Ramos (cell line): ENCODE results near the gene OPRM1.
"Not testable (repeated sequence)": the region's sequence is repeated elsewhere in the genome, so short reads cannot be mapped to it uniquely, and the experiment has no call there.

Experiments
- in situ Hi-C: fragments of 300-500 bp; cut with MboI; formaldehyde crosslinking; loops from one replicate; pipeline ENCODE4 v1.14.3; 2022; ENCODE audit warnings: low sequenced_read_pairs; ENCODE audit not compliant: unreplicated experiment

OPRM1 gene

DNA sequence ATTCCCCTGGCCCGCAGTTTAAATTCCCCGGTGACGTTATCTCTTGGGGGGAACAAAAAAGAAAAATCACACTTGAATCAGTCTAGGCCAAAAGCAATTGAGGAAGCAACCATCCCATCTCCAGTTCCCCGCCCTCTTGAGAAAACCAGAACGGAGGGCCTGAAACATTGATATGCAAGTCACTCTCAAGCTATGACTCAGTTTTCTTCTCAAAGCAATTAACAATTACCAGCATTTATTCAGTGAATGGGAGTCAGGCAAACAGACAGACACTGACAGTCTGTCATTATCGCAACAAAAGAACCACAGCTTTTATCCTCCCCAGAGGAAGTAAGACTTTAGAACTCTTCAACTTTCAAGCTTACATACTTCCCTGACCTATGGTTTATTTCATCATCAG is 100.9 kb downstream of the OPRM1 start:
- in situ Hi-C loops: no loop called here

DNA sequence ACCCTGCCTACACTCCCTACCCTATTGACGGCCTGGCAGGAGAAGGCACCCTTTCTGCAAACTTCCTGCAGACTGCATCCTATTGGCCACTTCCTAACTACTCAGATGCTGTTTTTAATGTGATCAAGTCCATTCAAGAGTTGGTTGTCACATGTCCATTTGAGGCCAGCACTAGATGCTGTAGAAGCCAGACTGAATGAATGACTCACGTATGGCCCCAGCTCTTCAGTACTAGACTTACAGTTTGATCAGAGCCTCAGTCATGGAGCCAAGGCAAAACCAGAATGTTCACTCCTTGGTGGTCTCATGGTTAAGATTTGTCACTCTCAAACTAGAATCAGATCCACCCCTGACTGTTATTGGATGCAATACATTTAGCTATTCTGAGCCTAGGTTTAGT is 101.7 kb downstream of the OPRM1 start:
- in situ Hi-C loops: no loop called here

DNA sequence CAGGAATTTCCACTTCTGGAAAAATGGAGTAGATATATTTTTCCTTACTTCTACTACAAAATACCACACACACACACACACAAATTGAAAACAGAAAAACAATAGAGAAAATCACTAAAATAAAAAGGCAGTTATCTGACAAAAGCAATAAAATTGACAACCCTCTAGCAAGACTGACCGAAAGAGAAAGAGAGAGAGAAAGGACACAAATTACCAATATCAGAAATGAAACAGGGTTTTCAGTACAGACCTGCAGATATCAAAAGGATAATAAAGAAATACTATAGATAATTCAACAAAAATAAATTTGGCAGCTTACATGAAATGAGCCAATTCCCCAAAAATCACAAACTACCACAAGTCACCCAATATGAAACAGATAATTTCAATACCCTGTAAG is 104.7 kb downstream of the OPRM1 start:
- in situ Hi-C loops: no loop called here

- in situ Hi-C loops: no loop called here
Measured at GRCh38 chr6:154154389-154154967, 115.4 kb downstream of the OPRM1 start.

- in situ Hi-C loops: no loop called here
Measured at GRCh38 chr6:154156135-154156896, 117.3 kb downstream of the OPRM1 start.

GRCh38 chr6:154157082-154157481 is 118.0 kb downstream of the OPRM1 start:
- in situ Hi-C loops: no loop called here

DNA sequence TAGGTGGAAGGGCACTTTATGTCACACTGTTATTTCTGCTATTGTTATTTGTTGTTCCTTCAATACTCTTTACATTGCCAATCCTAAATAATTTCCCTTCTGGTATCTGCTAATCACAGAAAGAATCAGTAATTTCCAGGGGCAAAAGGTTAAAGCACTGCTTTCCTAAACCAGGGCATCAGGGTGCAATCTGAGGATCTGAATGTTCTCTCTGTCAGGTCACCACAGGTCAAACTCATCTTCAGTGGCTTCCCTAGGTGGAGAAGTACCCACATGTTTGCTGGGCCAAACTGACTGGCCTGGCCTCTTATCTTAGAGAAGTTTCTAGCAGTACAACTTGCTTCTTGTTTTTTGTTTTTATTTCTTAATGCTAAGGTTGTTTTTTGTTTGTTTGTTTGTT is 118.7 kb downstream of the OPRM1 start:
- in situ Hi-C loops: no loop called here

DNA sequence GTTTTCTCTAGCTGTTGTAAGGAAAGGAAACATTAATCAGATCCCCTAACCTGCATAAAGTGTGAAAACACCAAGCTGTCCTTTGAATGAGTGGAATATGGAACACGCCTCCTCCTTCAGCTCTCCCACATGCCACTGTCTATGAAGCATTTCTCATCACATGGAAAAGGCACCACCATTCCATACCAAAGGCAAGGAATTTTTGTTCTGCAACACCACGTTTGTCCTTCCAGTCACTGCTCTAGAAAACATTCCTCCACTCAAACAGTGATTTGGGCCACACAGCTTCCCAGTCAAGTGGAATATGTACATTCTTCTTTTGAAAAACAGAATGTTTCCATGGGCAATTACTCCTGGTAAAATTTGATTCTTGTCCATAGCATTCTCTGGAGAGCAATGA is 120.1 kb downstream of the OPRM1 start:
- in situ Hi-C loops: no loop called here

DNA sequence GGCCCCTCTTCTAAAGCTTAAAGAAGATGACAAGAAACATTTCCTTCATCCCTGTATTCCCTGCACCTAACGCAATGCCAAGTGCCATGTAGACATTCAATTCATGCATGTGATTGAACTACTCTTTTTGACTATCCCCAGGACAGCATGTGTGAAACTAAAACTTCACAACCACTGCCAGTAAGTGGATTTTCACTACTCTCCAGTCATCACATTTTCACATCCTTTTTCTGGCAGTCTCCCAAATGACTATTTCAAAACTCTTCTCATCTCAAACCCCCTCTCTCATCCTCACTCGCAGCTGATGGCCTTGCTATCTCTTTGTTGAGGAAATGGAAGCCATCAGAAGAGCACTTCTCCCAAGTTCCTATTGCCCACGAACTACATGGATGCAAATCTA is 122.6 kb downstream of the OPRM1 start:
- in situ Hi-C loops: no loop called here

DNA sequence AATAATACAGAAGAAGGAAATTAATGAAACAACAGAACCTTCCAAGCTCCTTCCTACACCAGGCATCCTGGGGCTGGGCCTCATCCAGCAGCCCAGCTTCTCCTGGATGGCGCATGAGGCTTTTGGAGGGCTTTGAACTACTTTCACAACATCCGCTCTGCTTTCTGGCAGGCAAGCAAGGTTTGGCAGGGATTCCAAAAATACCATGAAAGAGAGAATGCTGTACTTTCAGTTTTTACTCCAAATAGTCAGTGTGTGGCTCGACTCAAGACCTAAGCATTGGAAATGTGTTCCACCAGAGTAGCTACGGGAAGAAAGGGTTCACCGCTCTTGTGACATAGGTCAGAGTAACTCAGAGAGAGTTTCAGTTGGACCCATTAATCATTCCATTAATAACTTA is 125.4 kb downstream of the OPRM1 start:
- in situ Hi-C loops: no loop called here

DNA sequence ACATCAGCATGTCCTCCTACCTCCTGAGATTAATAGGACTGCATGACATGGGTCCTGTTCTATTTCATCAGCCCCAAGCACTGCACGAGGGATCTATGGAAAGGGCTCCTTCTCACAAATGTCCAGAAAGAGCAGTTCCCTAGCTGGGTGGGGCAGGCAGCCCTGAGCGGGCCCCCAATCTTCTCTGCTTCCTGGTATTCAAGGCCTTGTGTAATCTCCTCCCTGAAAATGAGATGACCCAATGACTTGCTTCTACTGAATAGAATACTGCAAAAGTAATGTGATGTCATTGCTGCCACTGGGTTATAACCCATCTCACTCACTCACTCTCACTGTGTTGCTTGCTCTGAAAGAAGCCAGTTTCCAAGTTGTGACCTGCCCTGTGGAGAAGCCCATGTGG is 126.4 kb downstream of the OPRM1 start:
- in situ Hi-C loops: no loop called here

DNA sequence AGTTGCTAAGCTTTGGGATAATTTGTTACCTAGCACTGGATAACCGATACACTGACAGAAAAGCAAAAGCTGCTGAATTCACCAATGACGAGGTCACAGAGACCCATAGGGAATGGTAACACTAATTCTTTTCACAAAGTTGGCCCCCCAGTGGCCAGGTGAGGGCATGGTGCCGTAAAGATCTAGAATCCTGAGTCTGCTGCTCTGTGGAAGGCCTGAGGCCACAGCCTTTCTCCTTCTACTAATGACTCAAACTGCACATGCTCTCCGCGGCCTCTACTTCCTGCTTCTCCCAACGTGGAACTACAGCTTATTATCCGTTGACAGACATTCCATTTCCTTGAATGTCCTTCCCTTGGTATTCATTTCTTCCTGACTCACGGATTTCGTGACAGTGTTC is 127.1 kb downstream of the OPRM1 start:
- in situ Hi-C loops: no loop called here

- in situ Hi-C loops: no loop called here
Measured at GRCh38 chr6:154167126-154167525, 128.1 kb downstream of the OPRM1 start.

DNA sequence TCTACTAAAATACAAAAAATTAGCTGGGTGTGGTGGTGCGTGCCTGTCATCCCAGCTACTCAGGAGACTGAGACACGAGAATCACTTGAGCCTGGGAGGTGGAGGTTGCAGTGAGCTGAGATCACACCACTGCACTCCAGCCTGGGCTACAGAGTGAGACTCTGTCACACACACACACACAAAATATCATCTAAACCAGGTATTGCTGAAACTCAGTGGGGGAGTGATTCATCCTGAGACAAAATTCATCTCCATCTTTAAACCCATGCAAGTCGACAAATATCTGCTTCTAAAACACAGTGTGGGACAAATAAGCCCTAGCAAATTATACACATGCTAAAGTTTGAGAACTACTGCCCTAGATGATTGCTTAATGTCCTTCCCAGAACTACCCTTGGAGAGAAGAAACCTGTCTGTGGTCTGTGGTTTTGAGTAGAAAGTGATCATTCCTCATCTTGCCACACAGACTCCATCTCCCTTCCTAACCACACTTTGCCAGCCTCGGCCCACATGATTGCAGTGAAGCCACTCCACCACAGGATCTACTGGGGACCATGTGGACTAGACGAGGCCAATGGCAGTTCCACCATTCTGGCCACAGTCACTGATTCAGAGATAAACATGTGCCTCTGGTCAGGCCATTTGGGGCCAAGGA is 130.3 kb downstream of the OPRM1 start:
- in situ Hi-C loops: no loop called here

DNA sequence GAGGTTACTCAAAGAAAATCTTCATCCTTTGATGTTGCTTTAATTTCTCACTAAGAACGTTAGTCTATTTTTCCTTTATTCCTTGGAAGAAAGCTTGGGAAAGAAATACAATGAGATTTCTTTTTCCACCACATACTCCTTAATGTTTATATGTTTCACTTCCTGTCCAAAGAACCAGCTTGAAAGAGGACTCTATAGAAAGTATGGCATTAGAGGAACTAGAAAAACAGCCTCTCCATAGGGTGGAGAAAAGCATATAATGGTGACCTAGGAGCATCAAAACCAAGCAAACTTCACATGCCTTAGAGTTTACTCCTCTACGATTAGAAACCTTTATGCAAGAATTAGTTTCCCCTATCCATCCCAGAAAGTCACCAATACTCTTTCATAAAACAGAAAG is 131.1 kb downstream of the OPRM1 start:
- in situ Hi-C loops: no loop called here

- in situ Hi-C loops: not testable (repeated sequence)
Measured at GRCh38 chr6:154172393-154172792, 133.4 kb downstream of the OPRM1 start.

DNA sequence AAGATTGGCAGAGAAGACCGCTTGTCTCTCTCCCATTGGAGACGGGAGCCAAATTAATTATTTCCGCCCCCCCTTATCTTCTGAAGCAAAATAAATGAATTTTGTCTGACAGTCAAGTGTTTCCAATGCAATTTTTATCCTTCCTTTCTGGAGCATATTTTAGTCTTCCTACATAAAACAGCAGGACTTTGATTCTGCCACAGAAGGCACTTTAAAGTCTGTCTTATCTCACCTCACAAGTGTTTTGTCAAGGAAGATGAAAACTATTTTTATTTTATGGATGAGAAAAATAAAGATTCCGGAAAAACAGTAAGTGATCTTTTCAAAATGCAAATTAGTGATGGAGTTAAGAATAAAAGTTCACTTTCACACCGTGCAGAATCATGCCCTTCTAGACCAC is 140.4 kb downstream of the OPRM1 start:
- in situ Hi-C loops: no loop called here

- in situ Hi-C loops: no loop called here
Measured at GRCh38 chr6:154187203-154187602, 148.2 kb downstream of the OPRM1 start.

- in situ Hi-C loops: no loop called here
Measured at GRCh38 chr6:154187714-154188113, 148.7 kb downstream of the OPRM1 start.

DNA sequence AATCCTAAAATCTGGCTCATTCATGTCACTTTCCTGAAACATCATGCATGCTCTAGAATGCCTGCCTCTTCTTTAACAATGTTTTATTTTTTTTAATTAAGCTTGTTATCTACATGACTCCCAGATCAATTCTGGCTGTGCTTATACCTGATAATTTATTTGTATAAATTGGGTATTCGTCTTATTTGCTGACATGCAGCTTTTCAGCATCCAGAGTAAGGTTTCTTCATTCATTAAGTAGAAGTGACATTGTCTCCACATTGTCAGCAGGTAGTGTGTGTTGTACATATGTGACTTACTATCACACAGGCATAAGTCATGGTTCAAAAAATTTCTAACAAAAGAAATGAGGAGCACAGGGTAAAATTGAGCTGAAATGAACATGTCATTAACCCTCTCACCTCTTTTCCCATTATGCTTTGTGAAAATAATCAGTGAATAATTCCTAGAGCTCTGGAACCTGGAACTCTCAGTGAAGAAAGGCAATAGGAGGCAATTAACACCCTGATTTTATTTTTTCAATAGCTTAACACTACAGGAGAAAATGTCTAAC is 157.4 kb downstream of the OPRM1 start:
- in situ Hi-C loops: no loop called here

GRCh38 chr6:154197196-154197860 is 158.3 kb downstream of the OPRM1 start:
- in situ Hi-C loops: no loop called here
